GM13976 (cell line): Measurements from ENCODE around the gene MEMO1.

Experiments used
- DNase-seq: peaks from one replicate; pipeline ENCODE4 v3.0.0; 2012; ENCODE audit warnings: low spot score
- CTCF ChIP-seq: IDR thresholded peaks from 2 replicates; pipeline ENCODE4 v1.5.1; 2012; ENCODE audit warnings: borderline replicate concordance, mild to moderate bottlenecking; ENCODE audit not compliant: insufficient read depth; ENCODE audit errors: extremely low read depth, missing control alignments, control extremely low read depth
- in situ Hi-C: fragments of 300-500 bp; cut with MboI; formaldehyde crosslinking; loops from one replicate; pipeline ENCODE4 v1.12.0; 2022; ENCODE audit warnings: low sequenced_read_pairs, mixed read lengths, inconsistent platforms; ENCODE audit not compliant: unreplicated experiment

The MEMO1 gene

GRCh38 chr2:32003791-32004190, 7.0 kb downstream of the MEMO1 start:
- DNase-seq, result no peak
- TF ChIP-seq CTCF, result no peak
- in situ Hi-C loops, result no loop called here

DNA sequence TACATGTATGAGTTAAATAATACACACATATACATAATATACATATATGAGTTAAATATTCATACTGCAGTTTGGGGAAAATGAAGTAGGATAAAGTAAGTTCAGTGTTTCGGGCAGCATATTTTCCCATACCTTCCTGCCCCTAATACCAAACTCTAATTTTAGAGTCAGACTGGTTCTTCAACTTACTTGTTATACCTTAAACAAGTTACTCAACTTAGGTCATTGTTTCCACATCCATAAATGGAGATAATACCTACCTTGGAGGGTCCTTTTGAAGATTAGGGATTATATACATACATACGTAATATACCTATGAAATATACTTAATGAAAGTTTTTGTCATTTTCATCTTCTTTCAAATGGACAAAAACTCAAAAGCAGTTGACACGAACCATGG, 8.4 kb downstream of the MEMO1 start:
- in situ Hi-C loops, result no loop called here
- DNase-seq, result no peak

DNA sequence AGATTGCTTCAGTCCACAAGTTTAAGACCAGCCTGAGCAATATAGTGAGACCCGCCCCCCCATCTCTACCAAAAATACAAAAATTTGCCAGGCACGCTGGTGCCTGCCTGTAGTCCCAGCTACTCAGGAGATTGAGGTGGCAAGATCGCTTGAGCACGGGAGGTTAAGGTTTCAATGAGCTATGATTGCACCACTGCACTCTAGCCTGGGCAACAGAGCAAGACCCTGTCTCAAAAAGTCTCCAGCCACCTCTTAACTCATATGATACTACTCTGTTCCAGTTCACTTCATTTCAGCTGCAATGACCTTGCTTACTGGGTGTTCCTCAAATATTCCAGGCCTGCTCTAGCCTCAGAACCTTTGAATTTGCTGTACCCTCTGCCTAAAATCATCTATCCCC, 11.4 kb downstream of the MEMO1 start:
- DNase-seq, result no peak
- TF ChIP-seq CTCF, result no peak
- in situ Hi-C loops, result no loop called here

More for the DNA sequence above, 8.4 kb downstream of the MEMO1 start:
- TF ChIP-seq CTCF, result no peak

GRCh38 chr2:31998731-31999383, 12.0 kb downstream of the MEMO1 start:
- in situ Hi-C loops, result no loop called here
- no peak for DNase-seq

DNA sequence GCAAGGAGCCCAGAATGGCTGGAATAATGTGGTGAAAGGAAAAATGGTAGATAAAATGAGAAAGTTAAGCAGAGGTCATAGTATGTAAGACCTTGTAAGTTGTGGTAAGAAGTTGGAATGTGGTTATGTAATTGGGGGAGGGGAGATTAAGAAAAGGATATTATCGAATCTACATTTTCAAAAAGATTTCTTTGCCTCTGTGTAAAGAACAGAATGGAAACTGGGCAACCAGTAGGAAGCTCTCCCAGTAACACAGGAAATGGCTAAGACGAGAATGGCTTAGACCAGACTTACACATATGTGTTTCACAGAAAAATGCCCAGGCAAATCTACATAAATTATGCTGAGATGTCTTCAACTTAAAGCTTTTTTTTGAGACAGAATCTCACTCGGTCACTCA, 13.2 kb downstream of the MEMO1 start:
- TF ChIP-seq CTCF, result no peak
- no peak for DNase-seq
- in situ Hi-C loops, result no loop called here

More at GRCh38 chr2:31998731-31999383, 12.0 kb downstream of the MEMO1 start:
- no peak for TF ChIP-seq CTCF

GRCh38 chr2:31996571-31997150, 14.1 kb downstream of the MEMO1 start:
- no peak for TF ChIP-seq CTCF
- no peak for DNase-seq
- in situ Hi-C loops, result no loop called here
